ENCODE measurements around the gene TRPC1. TPM values are rescaled to one million over a fixed set of nuclear protein-coding genes. Genes with fewer than 3 reads are reported as not detected.

Gene TRPC1
- total RNA-seq, 1 experiment from 2014 or later: 18.6 TPM

GRCh38 chr3:142785996-142786395 lies 62.2 kb downstream of the TRPC1 start:
- H3K36me3 Mint-ChIP-seq (ENCODE audit: insufficient read depth in 1 of 3, low read depth in 3 of 3): peaks cover 0 to 5% (median 4%) of the 10 kb centered on the region in 3 experiments; a peak in 3 of 7 replicates
- Histone ChIP-seq H2AFZ (ENCODE audit: low read length) (no peak overlapping the region), H3K9ac (ENCODE audit: extremely low read depth, insufficient read length, low read length) (no peak overlapping the region), H2BK12ac (ENCODE audit: insufficient read length, low read depth, low read length) (no peak overlapping the region), H4K8ac (replicated peaks; ENCODE audit: insufficient read length, low read depth, low read length) (no peak overlapping the region), H3K56ac (ENCODE audit: insufficient read length, low read depth, low read length) (no peak overlapping the region), H3K27ac (ENCODE audit: insufficient read length, low read depth, low read length) (no peak overlapping the region), H3K4me1 (ENCODE audit: insufficient read depth, low read length) (no peaks in the 10 kb centered on the region), H3K79me1 (ENCODE audit: insufficient read depth, low read depth, low read length, poor library complexity, severe bottlenecking) (no peaks in the 10 kb centered on the region), H2BK5ac (ENCODE audit: insufficient read length, low read length) (no peak overlapping the region), H3K18ac (ENCODE audit: insufficient read length, low read depth, low read length) (no peak overlapping the region), H3K9me3 (ENCODE audit: control insufficient read depth, low read depth, low read length) (no peaks in the 10 kb centered on the region), H3K79me2 (ENCODE audit: insufficient read depth, low read length) (no peaks in the 10 kb centered on the region), H3K27me3 (ENCODE audit: insufficient read depth, low read length) (no peaks in the 10 kb centered on the region), H2AK5ac (ENCODE audit: insufficient read length, low read length) (no peak overlapping the region), H3K23ac (ENCODE audit: insufficient read length, low read depth, low read length) (no peak overlapping the region), H4K5ac (ENCODE audit: insufficient read length, low read depth, low read length) (no peak overlapping the region), H2BK120ac (ENCODE audit: low read depth, low read length, poor library complexity, severe bottlenecking) (no peak overlapping the region), H2BK15ac (ENCODE audit: low read depth, low read length) (no peak overlapping the region), H3K23me2 (ENCODE audit: insufficient read length, low read depth, low read length, poor library complexity, severe bottlenecking) (no peaks in the 10 kb centered on the region), H4K20me1 (ENCODE audit: control insufficient read depth, insufficient read depth, insufficient read length) (no peaks in the 10 kb centered on the region), H3K4me2 (ENCODE audit: insufficient read depth, insufficient read length, low read length) (no peak overlapping the region), H3T11ph (ENCODE audit: low read length) (no peak overlapping the region), H3K14ac (ENCODE audit: insufficient read depth, low read length) (no peak overlapping the region), H2BK20ac (ENCODE audit: low read depth, low read length, poor library complexity, severe bottlenecking) (no peak overlapping the region), H4K91ac (ENCODE audit: insufficient read length, low read depth, low read length) (no peak overlapping the region), H3K4ac (ENCODE audit: low read depth, low read length) (no peak overlapping the region)
- peaks cover 4 to 5% of the 10 kb centered on the region in 2 experiments; a peak in 3 of 4 replicates for H3K4me1 Mint-ChIP-seq
- no CpG with 5 or more reads among the region's 4 CpGs for WGBS (ENCODE audit: extremely low coverage, insufficient read length, low lambda C conversion rate)
- H3K4me3 Mint-ChIP-seq: no peak overlapping the region
- H3K9me3 Mint-ChIP-seq: no peaks in the 10 kb centered on the region
- TF ChIP-seq, protein P1, sequence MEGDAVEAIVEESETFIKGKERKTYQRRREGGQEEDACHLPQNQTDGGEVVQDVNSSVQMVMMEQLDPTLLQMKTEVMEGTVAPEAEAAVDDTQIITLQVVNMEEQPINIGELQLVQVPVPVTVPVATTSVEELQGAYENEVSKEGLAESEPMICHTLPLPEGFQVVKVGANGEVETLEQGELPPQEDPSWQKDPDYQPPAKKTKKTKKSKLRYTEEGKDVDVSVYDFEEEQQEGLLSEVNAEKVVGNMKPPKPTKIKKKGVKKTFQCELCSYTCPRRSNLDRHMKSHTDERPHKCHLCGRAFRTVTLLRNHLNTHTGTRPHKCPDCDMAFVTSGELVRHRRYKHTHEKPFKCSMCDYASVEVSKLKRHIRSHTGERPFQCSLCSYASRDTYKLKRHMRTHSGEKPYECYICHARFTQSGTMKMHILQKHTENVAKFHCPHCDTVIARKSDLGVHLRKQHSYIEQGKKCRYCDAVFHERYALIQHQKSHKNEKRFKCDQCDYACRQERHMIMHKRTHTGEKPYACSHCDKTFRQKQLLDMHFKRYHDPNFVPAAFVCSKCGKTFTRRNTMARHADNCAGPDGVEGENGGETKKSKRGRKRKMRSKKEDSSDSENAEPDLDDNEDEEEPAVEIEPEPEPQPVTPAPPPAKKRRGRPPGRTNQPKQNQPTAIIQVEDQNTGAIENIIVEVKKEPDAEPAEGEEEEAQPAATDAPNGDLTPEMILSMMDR (conservative IDR thresholded peaks at IDR 0.05): no peak
- H3K27me3 Mint-ChIP-seq (ENCODE audit: low read depth): no peaks in the 10 kb centered on the region
- no peak for DNase-seq
- H3K27ac Mint-ChIP-seq: no peak overlapping the region
